Mesenchymal stem cell (in vitro differentiated cells and primary cell): Measurements from ENCODE around the gene STK32B.
"Not testable (repeated sequence)": the region's sequence is repeated elsewhere in the genome, so short reads cannot be mapped to it uniquely, and the experiment has no call there.

Experiments used
- DNase-seq: peaks from one replicate; pipeline ENCODE4 v3.0.0-alpha.2; 2013
- H2AFZ ChIP-seq: one replicate; pipeline ENCODE4 v1.6.1; 2013; ENCODE audit warnings: low read depth, mild to moderate bottlenecking, control low read depth, inconsistent platforms, low read length, moderate library complexity
- H2AK5ac ChIP-seq: 2 replicates; pipeline ENCODE4 v1.6.1; 2013; ENCODE audit warnings: low read length, moderate library complexity, mild to moderate bottlenecking, inconsistent platforms; ENCODE audit not compliant: severe bottlenecking
- H2BK120ac ChIP-seq: one replicate; pipeline ENCODE4 v1.6.1; 2013; ENCODE audit warnings: low read depth, mild to moderate bottlenecking, inconsistent platforms, low read length, moderate library complexity
- H2BK12ac ChIP-seq, 2 experiments: one replicate each; pipeline ENCODE4 v1.6.1; 2013; ENCODE audit warnings: inconsistent platforms in 2 of 2, low read length in 2 of 2, mild to moderate bottlenecking in 2 of 2, moderate library complexity in 2 of 2, control low read depth in 1 of 2
- H2BK15ac ChIP-seq: one replicate; pipeline ENCODE4 v1.6.1; 2013; ENCODE audit warnings: mild to moderate bottlenecking, low read depth, inconsistent platforms; ENCODE audit not compliant: poor library complexity, severe bottlenecking
- H2BK5ac ChIP-seq: 2 replicates; pipeline ENCODE4 v1.6.1; 2013; ENCODE audit warnings: low read depth, mild to moderate bottlenecking, low read length, control low read depth, inconsistent platforms; ENCODE audit not compliant: poor library complexity, severe bottlenecking
- H3K14ac ChIP-seq, 2 experiments: one replicate each; pipeline ENCODE4 v1.6.1; 2013; ENCODE audit warnings: inconsistent platforms in 2 of 2, low read length in 2 of 2, control low read depth in 1 of 2, mild to moderate bottlenecking in 1 of 2, moderate library complexity in 1 of 2
- H3K18ac ChIP-seq, 2 experiments: one replicate each; pipeline ENCODE4 v1.6.1; 2013; ENCODE audit warnings: inconsistent platforms in 2 of 2, low read length in 2 of 2, control low read depth in 1 of 2, low read depth in 1 of 2, mild to moderate bottlenecking in 1 of 2
- H3K23ac ChIP-seq, 2 experiments: one replicate each; pipeline ENCODE4 v1.6.1; 2013; ENCODE audit warnings: inconsistent platforms in 2 of 2, low read length in 2 of 2, mild to moderate bottlenecking in 2 of 2, moderate library complexity in 2 of 2, control low read depth in 1 of 2
- H3K27ac ChIP-seq: 2 replicates; pipeline ENCODE4 v1.5.1; 2013; ENCODE audit warnings: mild to moderate bottlenecking, moderate library complexity, low read length, control low read depth, inconsistent platforms; ENCODE audit not compliant: poor library complexity, severe bottlenecking
- H3K27me3 ChIP-seq, 2 experiments: 2 replicates each; pipeline versions ENCODE4 v1.6.1 to v1.7.0; 2013; ENCODE audit warnings: low read length in 2 of 2, mild to moderate bottlenecking in 2 of 2, moderate library complexity in 2 of 2, control low read depth in 1 of 2, inconsistent platforms in 1 of 2; ENCODE audit not compliant: control insufficient read depth in 1 of 2, insufficient read depth in 1 of 2
- H3K36me3 ChIP-seq, 2 experiments: 2 replicates each; pipeline versions ENCODE4 v1.6.1 to v1.7.0; 2013; ENCODE audit warnings: low read length in 2 of 2, control low read depth in 1 of 2, inconsistent platforms in 1 of 2, low read depth in 1 of 2, mild to moderate bottlenecking in 1 of 2; ENCODE audit not compliant: insufficient read depth in 2 of 2, control insufficient read depth in 1 of 2
- H3K4ac ChIP-seq, 2 experiments: one replicate each; pipeline ENCODE4 v1.6.1; 2013; ENCODE audit warnings: inconsistent platforms in 2 of 2, low read length in 2 of 2, mild to moderate bottlenecking in 2 of 2, moderate library complexity in 2 of 2, control low read depth in 1 of 2, low read depth in 1 of 2
- H3K4me1 ChIP-seq: 2 replicates; pipeline ENCODE4 v1.6.1; 2013; ENCODE audit warnings: low read depth, low read length, control low read depth; ENCODE audit not compliant: control insufficient read depth, insufficient read depth
- H3K4me2 ChIP-seq: 2 replicates; pipeline ENCODE4 v1.6.1; 2013; ENCODE audit warnings: low read length, mild to moderate bottlenecking, inconsistent platforms; ENCODE audit not compliant: poor library complexity, severe bottlenecking
- H3K4me3 ChIP-seq, 2 experiments: 2 replicates each; pipeline versions ENCODE4 v1.5.1 to v1.7.0; 2013; ENCODE audit warnings: low read length in 2 of 2, mild to moderate bottlenecking in 2 of 2, control low read depth in 1 of 2, low read depth in 1 of 2; ENCODE audit not compliant: insufficient read depth in 1 of 2
- H3K79me1 ChIP-seq: replicated peaks from 2 replicates; pipeline ENCODE4 v1.6.1; 2013; ENCODE audit warnings: mild to moderate bottlenecking, control low read depth, low read length, inconsistent platforms; ENCODE audit not compliant: poor library complexity, severe bottlenecking
- H3K9ac ChIP-seq: 2 replicates; pipeline ENCODE4 v1.7.0; 2013; ENCODE audit warnings: mild to moderate bottlenecking, low read length, moderate library complexity
- H3K9me3 ChIP-seq: 2 replicates; pipeline ENCODE4 v1.7.0; 2013; ENCODE audit warnings: mild to moderate bottlenecking, low read length; ENCODE audit not compliant: control insufficient read depth
- H4K8ac ChIP-seq: one replicate; pipeline ENCODE4 v1.6.1; 2013; ENCODE audit warnings: inconsistent platforms, mild to moderate bottlenecking, low read length, moderate library complexity
- H4K91ac ChIP-seq: one replicate; pipeline ENCODE4 v1.6.1; 2013; ENCODE audit warnings: mild to moderate bottlenecking, low read length, inconsistent platforms
- WGBS: methylation state at CpG from one replicate; pipeline ENCODE4 v1.1.7; 2013; ENCODE audit warnings: mixed read lengths; 5-methylcytosine and 5-hydroxymethylcytosine counted together

STK32B gene

GRCh38 chr4:5284517-5284916 is 233.2 kb downstream of the STK32B start:
- no peak overlapping the region for H2AFZ ChIP-seq
- no peak overlapping the region for H3K4me3 ChIP-seq
- no peaks in the 10 kb centered on the region for H3K9me3 ChIP-seq
- no peak overlapping the region for H2BK120ac ChIP-seq
- H4K91ac ChIP-seq = no peak overlapping the region
- no peak overlapping the region for H3K4ac ChIP-seq
- H3K18ac ChIP-seq = no peak overlapping the region
- no peaks in the 10 kb centered on the region for H3K36me3 ChIP-seq
- H3K27me3 ChIP-seq = no peaks in the 10 kb centered on the region
- DNase-seq = no peak
- no peaks in the 10 kb centered on the region for H3K79me1 ChIP-seq
- WGBS = 70% methylated on average over 5 of the region's 7 CpGs
- H3K4me2 ChIP-seq = no peak overlapping the region
- H2BK5ac ChIP-seq = no peak overlapping the region
- no peaks in the 10 kb centered on the region for H3K4me1 ChIP-seq
- H2BK12ac ChIP-seq = no peak overlapping the region
- no peak overlapping the region for H2AK5ac ChIP-seq
- H3K23ac ChIP-seq = no peak overlapping the region
- no peak overlapping the region for H4K8ac ChIP-seq
- H3K14ac ChIP-seq = no peak overlapping the region
- no peak overlapping the region for H3K27ac ChIP-seq
- H2BK15ac ChIP-seq = no peak overlapping the region
- no peak overlapping the region for H3K9ac ChIP-seq

- DNase-seq = no peak
- no peak overlapping the region for H4K8ac ChIP-seq
- no peaks in the 10 kb centered on the region for H3K36me3 ChIP-seq
- H3K4me1 ChIP-seq = no peaks in the 10 kb centered on the region
- H2AFZ ChIP-seq = no peak overlapping the region
- H2BK120ac ChIP-seq = no peak overlapping the region
- H3K4me3 ChIP-seq = no peak overlapping the region
- H3K9ac ChIP-seq = no peak overlapping the region
- 84% methylated on average over 3 of the region's 4 CpGs for WGBS
- no peak overlapping the region for H3K18ac ChIP-seq
- no peaks in the 10 kb centered on the region for H3K27me3 ChIP-seq
- peaks cover 2% of the 10 kb centered on the region for H3K79me1 ChIP-seq
- no peak overlapping the region for H2BK5ac ChIP-seq
- no peak overlapping the region for H3K27ac ChIP-seq
- H3K4ac ChIP-seq = no peak overlapping the region
- no peak overlapping the region for H3K14ac ChIP-seq
- no peak overlapping the region for H2AK5ac ChIP-seq
- no peak overlapping the region for H2BK12ac ChIP-seq
- no peak overlapping the region for H3K4me2 ChIP-seq
- no peak overlapping the region for H2BK15ac ChIP-seq
- no peak overlapping the region for H3K23ac ChIP-seq
- H3K9me3 ChIP-seq = no peaks in the 10 kb centered on the region
- H4K91ac ChIP-seq = no peak overlapping the region
Measured at GRCh38 chr4:5292101-5292500, 240.8 kb downstream of the STK32B start.

GRCh38 chr4:5298000-5298787 is 246.9 kb downstream of the STK32B start:
- not testable (repeated sequence) for DNase-seq, H3K27me3 ChIP-seq, H2BK5ac ChIP-seq, H2AFZ ChIP-seq, H3K23ac ChIP-seq, H3K4me3 ChIP-seq, H2AK5ac ChIP-seq, H2BK15ac ChIP-seq, H2BK12ac ChIP-seq, H3K4me2 ChIP-seq, H3K9me3 ChIP-seq, H3K18ac ChIP-seq, H3K4ac ChIP-seq, H4K91ac ChIP-seq, H2BK120ac ChIP-seq, H3K4me1 ChIP-seq, H3K9ac ChIP-seq, H3K79me1 ChIP-seq, H3K36me3 ChIP-seq, H4K8ac ChIP-seq, H3K27ac ChIP-seq, H3K14ac ChIP-seq
- WGBS = 85% methylated on average over 9 of the region's 9 CpGs

- Histone ChIP-seq H3K4me3 (no peak overlapping the region), H3K14ac (no peak overlapping the region), H3K27me3 (no peaks in the 10 kb centered on the region), H2BK15ac (no peak overlapping the region), H3K9me3 (no peaks in the 10 kb centered on the region), H3K4ac (no peak overlapping the region), H3K36me3 (no peaks in the 10 kb centered on the region), H4K8ac (no peak overlapping the region), H3K4me2 (no peak overlapping the region), H2BK5ac (no peak overlapping the region), H2BK12ac (no peak overlapping the region), H3K9ac (no peak overlapping the region), H2BK120ac (no peak overlapping the region), H3K18ac (no peak overlapping the region), H2AK5ac (no peak overlapping the region), H3K27ac (no peak overlapping the region), H3K4me1 (no peaks in the 10 kb centered on the region), H3K23ac (no peak overlapping the region), H3K79me1 (peaks cover 7% of the 10 kb centered on the region), H4K91ac (no peak overlapping the region), H2AFZ (no peak overlapping the region)
- DNase-seq = no peak
Measured at GRCh38 chr4:5300283-5300682, 249.0 kb downstream of the STK32B start.
